ENCODE results near the gene HRCT1. TPM values are rescaled to one million over a fixed set of nuclear protein-coding genes. Genes with fewer than 3 reads are reported as not detected.
A peak's percentile ranks its signal among the peaks of the same experiment; 100 is the strongest.
"Not testable (repeated sequence)": the region's sequence is repeated elsewhere in the genome, so short reads cannot be mapped to it uniquely, and the experiment has no call there.

Gene HRCT1
- total RNA-seq, 2 donors from 2014 or later = 4.9 to 12.5 TPM

DNA sequence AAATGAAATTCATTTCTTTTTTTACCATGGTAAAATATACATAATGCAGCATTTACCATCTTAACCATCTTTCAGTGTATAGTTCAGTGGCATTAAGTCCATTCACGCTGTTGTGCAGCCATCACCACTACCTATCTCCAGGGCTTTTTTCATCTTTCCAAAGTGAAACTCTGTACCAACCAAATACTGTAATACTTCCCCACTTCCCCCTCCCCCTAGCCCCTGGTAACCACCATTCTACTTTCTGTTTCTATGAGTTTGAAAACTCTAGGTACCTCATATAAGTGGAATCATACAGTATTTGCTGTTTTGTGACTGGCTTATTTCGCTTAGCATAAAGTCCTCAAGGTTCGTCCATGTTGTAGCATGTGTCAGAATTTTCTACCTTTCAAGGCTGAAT, 26.7 kb downstream of the HRCT1 start:
- Histone ChIP-seq H3K36me3 (no peaks in the 10 kb centered on the region), H3K9me3 (no peaks in the 10 kb centered on the region), H3K27ac (no peak overlapping the region), H3K4me3 (no peak overlapping the region), H3K4me1 (peaks cover 0 to 7% of the 10 kb centered on the region in 2 donors), H3K27me3 (no peaks in the 10 kb centered on the region)
- DNase-seq (ENCODE audit: low spot score) = no peak
- TF ChIP-seq, protein P1, sequence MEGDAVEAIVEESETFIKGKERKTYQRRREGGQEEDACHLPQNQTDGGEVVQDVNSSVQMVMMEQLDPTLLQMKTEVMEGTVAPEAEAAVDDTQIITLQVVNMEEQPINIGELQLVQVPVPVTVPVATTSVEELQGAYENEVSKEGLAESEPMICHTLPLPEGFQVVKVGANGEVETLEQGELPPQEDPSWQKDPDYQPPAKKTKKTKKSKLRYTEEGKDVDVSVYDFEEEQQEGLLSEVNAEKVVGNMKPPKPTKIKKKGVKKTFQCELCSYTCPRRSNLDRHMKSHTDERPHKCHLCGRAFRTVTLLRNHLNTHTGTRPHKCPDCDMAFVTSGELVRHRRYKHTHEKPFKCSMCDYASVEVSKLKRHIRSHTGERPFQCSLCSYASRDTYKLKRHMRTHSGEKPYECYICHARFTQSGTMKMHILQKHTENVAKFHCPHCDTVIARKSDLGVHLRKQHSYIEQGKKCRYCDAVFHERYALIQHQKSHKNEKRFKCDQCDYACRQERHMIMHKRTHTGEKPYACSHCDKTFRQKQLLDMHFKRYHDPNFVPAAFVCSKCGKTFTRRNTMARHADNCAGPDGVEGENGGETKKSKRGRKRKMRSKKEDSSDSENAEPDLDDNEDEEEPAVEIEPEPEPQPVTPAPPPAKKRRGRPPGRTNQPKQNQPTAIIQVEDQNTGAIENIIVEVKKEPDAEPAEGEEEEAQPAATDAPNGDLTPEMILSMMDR (IDR thresholded peaks at IDR 0.05) = no peak

DNA sequence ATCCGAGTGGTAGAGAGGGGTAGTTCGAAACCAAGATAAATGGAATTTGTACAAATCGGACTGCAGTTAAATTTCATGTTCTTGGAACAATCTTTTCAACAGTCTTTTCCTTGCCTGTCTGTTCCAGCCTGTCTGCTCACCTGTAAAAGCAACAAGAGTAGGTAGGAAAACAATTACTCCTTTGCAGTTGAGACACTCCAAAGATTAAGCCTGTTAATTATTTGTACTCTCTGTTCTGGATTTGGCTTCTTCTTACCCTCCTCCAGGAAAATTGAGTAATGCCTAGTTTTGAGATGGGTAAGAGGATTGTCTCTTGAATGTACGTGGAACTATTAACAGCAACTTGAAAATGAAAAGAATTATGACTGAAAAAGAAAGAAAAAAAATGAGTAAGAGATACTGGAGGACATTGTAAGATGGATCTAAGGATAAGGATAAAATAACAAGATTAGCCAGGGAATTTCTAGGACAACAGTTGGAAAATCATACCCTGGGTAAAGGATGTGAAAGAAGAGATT, 27.6 kb downstream of the HRCT1 start:
- Histone ChIP-seq H3K27me3 (no peaks in the 10 kb centered on the region), H3K4me3 (no peak overlapping the region), H3K4me1 (peaks cover 0 to 7% of the 10 kb centered on the region in 2 donors), H3K9me3 (no peaks in the 10 kb centered on the region), H3K36me3 (no peaks in the 10 kb centered on the region), H3K27ac (no peak overlapping the region)
- DNase-seq (ENCODE audit: low spot score) = no peak
- TF ChIP-seq, protein P1 (IDR thresholded peaks at IDR 0.05) = no peak

DNA sequence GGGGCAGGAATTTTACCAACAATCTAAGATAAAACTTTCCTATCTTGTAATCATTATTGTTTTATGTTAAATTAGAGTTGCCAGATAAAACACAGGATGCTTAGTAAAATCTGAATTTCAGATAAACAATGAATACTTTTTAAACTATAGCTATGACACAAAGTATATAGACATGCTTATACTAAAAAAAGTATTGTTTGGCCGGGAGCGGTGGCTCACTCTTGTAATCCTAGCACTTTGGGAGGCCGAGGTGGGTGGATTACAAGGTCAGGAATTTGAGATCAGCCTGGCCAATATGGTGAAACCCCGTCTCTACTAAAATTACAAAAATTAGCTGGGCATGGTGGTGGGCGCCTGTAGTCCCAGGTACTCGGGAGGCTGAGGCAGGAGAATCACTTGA, 28.1 kb downstream of the HRCT1 start:
- H3K27me3 ChIP-seq; H3K36me3 ChIP-seq; H3K9me3 ChIP-seq; H3K4me3 ChIP-seq; H3K27ac ChIP-seq; DNase-seq (ENCODE audit: low spot score); H3K4me1 ChIP-seq: not testable (repeated sequence)

DNA sequence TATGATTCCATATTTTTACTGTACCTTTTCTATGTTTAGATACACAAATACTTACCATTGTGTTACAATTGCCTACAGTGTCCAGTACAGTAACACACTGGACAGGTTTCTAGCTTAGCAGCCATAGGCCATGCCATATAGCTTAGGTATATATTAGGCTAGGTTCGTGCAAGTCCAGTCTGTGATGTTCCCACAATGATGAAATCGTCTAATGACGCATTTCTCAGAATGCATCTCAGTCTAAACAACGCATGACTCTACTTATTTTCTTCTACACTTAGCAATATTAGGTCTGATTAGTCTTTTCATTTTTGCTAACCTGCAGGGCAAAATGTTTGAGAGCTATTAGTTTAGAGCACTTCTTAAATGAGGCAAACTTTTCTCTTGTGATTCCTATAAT, 29.3 kb downstream of the HRCT1 start:
- Histone ChIP-seq H3K4me1 (peaks cover 0 to 7% of the 10 kb centered on the region in 2 donors), H3K9me3 (no peaks in the 10 kb centered on the region), H3K27me3 (no peaks in the 10 kb centered on the region), H3K27ac (no peak overlapping the region), H3K36me3 (no peaks in the 10 kb centered on the region), H3K4me3 (no peak overlapping the region)
- TF ChIP-seq, protein P1 (IDR thresholded peaks at IDR 0.05) = no peak
- DNase-seq (ENCODE audit: low spot score) = no peak

DNA sequence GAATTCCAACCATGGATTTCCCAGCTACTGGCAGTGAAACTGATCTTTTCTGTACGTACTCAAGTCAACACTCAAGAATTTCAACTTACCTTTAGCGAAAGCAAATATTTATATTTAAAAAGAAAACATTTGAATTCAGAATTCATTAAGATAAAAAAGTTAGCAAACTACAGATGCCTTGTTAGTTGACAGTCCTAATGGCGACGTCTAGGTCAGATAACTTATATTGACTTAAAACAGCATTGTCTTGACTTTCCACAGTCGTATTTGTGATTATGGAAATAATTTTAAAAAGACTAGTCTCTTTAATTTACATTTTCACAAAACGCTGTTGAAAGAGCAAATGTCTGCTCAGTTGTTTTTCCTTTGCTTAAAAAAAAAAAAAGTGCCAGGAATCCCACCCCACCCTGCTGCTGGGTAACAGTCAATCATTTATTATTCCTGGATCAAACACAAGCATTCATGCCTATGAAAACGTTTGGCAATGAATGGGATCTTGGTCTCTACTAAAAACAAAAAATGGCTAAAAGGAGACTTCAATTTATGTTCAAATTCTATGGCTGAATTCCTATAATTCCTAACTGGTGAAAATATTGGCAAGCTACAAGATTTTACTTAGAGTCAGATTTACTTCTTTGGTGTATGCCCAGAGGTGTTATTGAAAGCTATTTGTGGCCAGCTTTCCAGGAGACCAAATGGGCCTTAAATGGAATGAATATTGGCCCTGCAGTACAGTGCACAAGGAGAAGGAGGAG, 29.9 kb downstream of the HRCT1 start:
- peaks cover 0 to 7% of the 10 kb centered on the region in 2 donors for H3K4me1 ChIP-seq

DNA sequence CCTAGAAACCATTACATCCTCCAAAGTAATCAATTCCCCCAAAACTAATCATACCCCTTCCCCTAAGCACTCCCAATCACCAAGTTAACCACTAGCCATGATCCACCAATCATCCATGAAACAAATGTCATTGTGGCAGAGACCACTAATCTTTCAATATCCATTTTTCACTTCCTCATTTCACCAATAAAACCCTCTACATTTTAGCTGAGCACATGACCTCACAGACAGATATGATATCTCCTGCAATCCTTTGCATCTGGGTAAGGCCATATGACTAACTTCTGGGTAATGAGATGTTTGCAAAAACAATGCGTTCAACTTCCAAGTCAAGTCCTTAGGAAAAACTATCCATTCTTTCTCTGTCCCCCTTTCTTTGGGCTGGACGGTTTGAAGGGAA, 31.2 kb downstream of the HRCT1 start:
- no peak overlapping the region for H3K27ac ChIP-seq
- no peaks in the 10 kb centered on the region for H3K9me3 ChIP-seq
- peaks cover 0 to 7% of the 10 kb centered on the region in 2 donors for H3K4me1 ChIP-seq
- no peaks in the 10 kb centered on the region for H3K27me3 ChIP-seq
- no peaks in the 10 kb centered on the region for H3K36me3 ChIP-seq
- TF ChIP-seq, protein P1 (IDR thresholded peaks at IDR 0.05) = no peak
- no peak for DNase-seq (ENCODE audit: low spot score)
- H3K4me3 ChIP-seq = no peak overlapping the region

More for the DNA sequence above, 29.9 kb downstream of the HRCT1 start:
- no peaks in the 10 kb centered on the region for H3K27me3 ChIP-seq
- H3K36me3 ChIP-seq = no peaks in the 10 kb centered on the region
- DNase-seq (ENCODE audit: low spot score) = no peak
- TF ChIP-seq, protein P1 (IDR thresholded peaks at IDR 0.05) = no peak
- no peaks in the 10 kb centered on the region for H3K9me3 ChIP-seq
- no peak overlapping the region for H3K4me3 ChIP-seq
- H3K27ac ChIP-seq = peak overlapping the region in 1 of 2 donors; percentile 20
